BJ (cell line): ENCODE measurements around the gene ROR2. TPM values are rescaled to one million over a fixed set of nuclear protein-coding genes. Genes with fewer than 3 reads are reported as not detected.

Source experiments
- CTCF ChIA-PET: fragments of 350-600 bp; formaldehyde crosslinking; extraction: SDS; loops from one replicate; lab custom pipeline; 2021; ENCODE audit warnings: antibody characterized with exemption, inconsistent platforms; lab: Yijun Ruan, JAX
- POLR2A ChIA-PET: fragments of 300-600 bp; sonication (Branson Sonifier 250); formaldehyde crosslinking; extraction: SDS; loops from one replicate; lab custom pipeline; 2021; ENCODE audit warnings: antibody characterized with exemption; lab: Charles Lee
- DNase-seq: peaks from one replicate; pipeline ENCODE4 v3.0.0-alpha.2; 2011; ENCODE audit warnings: low read depth
- H3K27me3 ChIP-seq: 2 replicates; pipeline ENCODE4 v1.6.0; 2011; ENCODE audit warnings: low read length; ENCODE audit not compliant: control insufficient read depth, insufficient read depth
- H3K36me3 ChIP-seq: 2 replicates; pipeline ENCODE4 v1.5.1; 2011; ENCODE audit warnings: low read length; ENCODE audit not compliant: control insufficient read depth, insufficient read depth
- H3K4me3 ChIP-seq: 2 replicates; pipeline ENCODE4 v1.5.1; 2011; ENCODE audit warnings: low read depth, mild to moderate bottlenecking, control low read depth, low read length
- CTCF ChIP-seq: IDR thresholded peaks from 2 replicates; pipeline ENCODE4 v1.5.1; 2011; ENCODE audit warnings: low read depth, mild to moderate bottlenecking, control low read depth, inconsistent platforms, low read length, moderate library complexity; ENCODE audit not compliant: insufficient read depth
- polyA plus RNA-seq: library from polyadenylated mRNA; depleted of rRNA; stranded (reverse); fragments of >200 nt; gene quantifications from 2 replicates; pipeline ENCODE4 v1.2.3, GENCODE V29; 2011

Gene ROR2
- polyA plus RNA-seq, 1 experiment, result 1.1 TPM

GRCh38 chr9:91714874-91715615 is 235.0 kb downstream of the ROR2 start:
- no peak for DNase-seq
- 0 out of 2 replicates have a peak, but pooled peaks cover 1% of the 10 kb centered on the region for H3K27me3 ChIP-seq
- ChIA-PET POLR2A (no interaction called here), CTCF (interaction anchor here (2.0 kb wide), 1 partner anchor 12 kb away, joined by 6 read pairs; no protein-coding TSS in a partner anchor)
- no peak for TF ChIP-seq CTCF
- H3K4me3 ChIP-seq, result no peak overlapping the region
- H3K36me3 ChIP-seq, result no peaks in the 10 kb centered on the region

GRCh38 chr9:91714020-91714806 is 235.8 kb downstream of the ROR2 start:
- Histone ChIP-seq H3K27me3 (no peaks in the 10 kb centered on the region), H3K36me3 (no peaks in the 10 kb centered on the region), H3K4me3 (peak overlapping the region; percentile 35)
- CTCF ChIA-PET, result interaction anchor here (0.6 to 2.0 kb wide), 2 partner anchors 13 to 94 kb away, joined by 4 to 6 read pairs; no protein-coding TSS in a partner anchor
- TF ChIP-seq CTCF, result no peak
- POLR2A ChIA-PET, result interaction anchor here (0.6 kb wide), 1 partner anchor 549 kb away, joined by 6 read pairs; no protein-coding TSS in a partner anchor
- DNase-seq, result no peak

- DNase-seq, result no peak
- TF ChIP-seq CTCF, result no peak
- no peak overlapping the region for H3K4me3 ChIP-seq
- ChIA-PET CTCF (no interaction called here), POLR2A (no interaction called here)
- no peaks in the 10 kb centered on the region for H3K36me3 ChIP-seq
- no peaks in the 10 kb centered on the region for H3K27me3 ChIP-seq
Observed at GRCh38 chr9:91712811-91713210, 237.2 kb downstream of the ROR2 start.

GRCh38 chr9:91711755-91712601 is 238.1 kb downstream of the ROR2 start:
- ChIA-PET POLR2A (no interaction called here), CTCF (no interaction called here)
- H3K4me3 ChIP-seq, result no peak overlapping the region
- no peaks in the 10 kb centered on the region for H3K27me3 ChIP-seq
- no peak for DNase-seq
- no peak for TF ChIP-seq CTCF
- H3K36me3 ChIP-seq, result no peaks in the 10 kb centered on the region
